BJ (cell line): Measurements from ENCODE around the gene KRTAP9-6. TPM values are rescaled to one million over a fixed set of nuclear protein-coding genes. Genes with fewer than 3 reads are reported as not detected.

Source experiments
- CTCF ChIA-PET: fragments of 350-600 bp; formaldehyde crosslinking; extraction: SDS; loops from one replicate; lab custom pipeline; 2021; ENCODE audit warnings: antibody characterized with exemption, inconsistent platforms; lab: Yijun Ruan, JAX
- POLR2A ChIA-PET: fragments of 300-600 bp; sonication (Branson Sonifier 250); formaldehyde crosslinking; extraction: SDS; loops from one replicate; lab custom pipeline; 2021; ENCODE audit warnings: antibody characterized with exemption; lab: Charles Lee
- DNase-seq: peaks from one replicate; pipeline ENCODE4 v3.0.0-alpha.2; 2011; ENCODE audit warnings: low read depth
- H3K27me3 ChIP-seq: 2 replicates; pipeline ENCODE4 v1.6.0; 2011; ENCODE audit warnings: low read length; ENCODE audit not compliant: control insufficient read depth, insufficient read depth
- H3K36me3 ChIP-seq: 2 replicates; pipeline ENCODE4 v1.5.1; 2011; ENCODE audit warnings: low read length; ENCODE audit not compliant: control insufficient read depth, insufficient read depth
- H3K4me3 ChIP-seq: 2 replicates; pipeline ENCODE4 v1.5.1; 2011; ENCODE audit warnings: low read depth, mild to moderate bottlenecking, control low read depth, low read length
- CTCF ChIP-seq: IDR thresholded peaks from 2 replicates; pipeline ENCODE4 v1.5.1; 2011; ENCODE audit warnings: low read depth, mild to moderate bottlenecking, control low read depth, inconsistent platforms, low read length, moderate library complexity; ENCODE audit not compliant: insufficient read depth
- polyA plus RNA-seq: library from polyadenylated mRNA; depleted of rRNA; stranded (reverse); fragments of >200 nt; gene quantifications from 2 replicates; pipeline ENCODE4 v1.2.3, GENCODE V29; 2011; rRNA removed
- small RNA-seq: library from RNA; depleted of rRNA; stranded (forward); fragments of <200 nt; gene quantifications from one replicate; pipeline ENCODE3, GENCODE V24; 2012; ENCODE audit warnings: low replicate concordance, low read depth; ENCODE audit not compliant: insufficient read length

KRTAP9-6 gene
- polyA plus RNA-seq, 1 experiment, result not detected

DNA sequence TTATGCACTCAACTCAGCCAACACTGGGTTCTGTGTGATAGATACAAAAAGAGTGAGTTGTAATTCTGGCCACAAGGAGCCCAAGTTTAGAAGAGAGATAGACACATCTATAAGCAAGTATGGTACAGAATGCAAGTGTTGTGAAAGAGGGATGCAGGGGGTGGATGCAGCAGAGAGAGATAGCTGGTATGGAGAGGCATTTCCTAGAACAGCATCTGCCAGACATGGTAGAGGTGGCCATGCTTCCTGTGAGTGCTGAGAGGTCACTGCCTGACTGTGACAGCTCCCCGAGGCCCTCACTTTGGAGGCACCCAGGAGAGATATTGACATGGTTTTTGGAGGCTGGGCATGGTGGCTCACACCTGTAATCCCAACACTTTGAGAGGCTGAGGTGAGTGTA lies 45.9 kb downstream of the KRTAP9-6 start:
- ChIA-PET CTCF (interaction anchor here (0.9 kb wide), 1 partner anchor 11 kb away, joined by 3 read pairs; no protein-coding TSS in a partner anchor), POLR2A (no interaction called here)
- no peak for TF ChIP-seq CTCF
- Histone ChIP-seq H3K4me3 (no peak overlapping the region), H3K36me3 (no peaks in the 10 kb centered on the region), H3K27me3 (no peaks in the 10 kb centered on the region)
- DNase-seq, result no peak

DNA sequence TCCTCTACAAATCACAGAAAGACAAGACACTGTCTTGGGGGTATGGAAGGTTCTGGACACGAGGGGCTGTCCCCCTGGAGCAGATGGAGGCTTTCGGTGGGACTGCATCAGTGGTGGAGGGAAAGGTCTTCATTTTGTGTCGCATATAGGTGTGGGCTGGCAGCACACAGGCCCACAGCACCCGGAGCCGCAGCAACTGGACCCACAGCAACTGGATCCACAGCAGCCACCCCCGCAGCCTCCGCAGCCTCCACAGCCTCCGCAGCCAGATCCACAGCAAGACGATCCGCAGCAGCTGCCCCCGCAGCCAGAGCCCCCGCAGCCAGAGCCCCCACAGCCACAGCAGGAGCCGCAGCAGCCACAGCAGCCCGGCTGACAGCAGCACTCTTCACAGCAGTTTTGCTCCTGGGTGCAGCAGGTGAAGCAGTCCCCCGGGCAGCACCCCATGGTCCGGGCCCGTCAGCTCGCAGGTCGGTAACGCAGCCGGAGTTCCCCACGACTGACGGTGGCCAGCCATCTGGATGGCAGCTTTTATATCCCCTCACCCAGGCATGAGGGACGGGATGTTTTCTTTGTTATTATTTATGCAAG lies 50.1 kb downstream of the KRTAP9-6 start, which contains the start of gene KRTAP17-1:
TSS of gene KRTAP17-1 (minus strand) at position 507 of the 591 bp plus-strand sequence. CDS start at position 447, 60 bp downstream.
- no peaks in the 10 kb centered on the region for H3K27me3 ChIP-seq
- TF ChIP-seq CTCF, result no peak
- H3K4me3 ChIP-seq, result no peak within 1 kb of the TSS
- CTCF ChIA-PET, result interaction anchor here (1.0 to 2.4 kb wide), 3 partner anchors 9 to 352 kb away, joined by 3 to 9 read pairs (median 4); no protein-coding TSS in a partner anchor
- H3K36me3 ChIP-seq, result no peaks in the 10 kb centered on the region
- POLR2A ChIA-PET, result interaction anchor here (0.6 kb wide), 1 partner anchor 406 kb away, joined by 3 read pairs; no protein-coding TSS in a partner anchor
- no peak for DNase-seq

Small RNA genes lying within 50 kb of the gene (small RNA-seq; reads per million reads assigned to genes)
- gene KRTAP9-10P, result not detected

Other genes starting within 250 kb of the KRTAP9-6 start
- 62.3 and 65.1 TPM in 2 replicates for gene KRTAP1-5, start 238.2 kb upstream of the KRTAP9-6 start, polyA plus RNA-seq
- gene KRTAP1-4, start 235.2 kb upstream of the KRTAP9-6 start, polyA plus RNA-seq, result not detected in 2 replicates
- gene KRTAP1-3, start 230.5 kb upstream of the KRTAP9-6 start, polyA plus RNA-seq, result not detected in 2 replicates
- gene KRTAP1-1, start 223.9 kb upstream of the KRTAP9-6 start, polyA plus RNA-seq, result 0.32 TPM in 1 of 2 replicates, not detected in the other
- not detected in 2 replicates for gene KRTAP2-1, start 218.1 kb upstream of the KRTAP9-6 start, polyA plus RNA-seq
- 0.16 TPM in 1 of 2 replicates, not detected in the other for gene KRTAP2-2, start 210.1 kb upstream of the KRTAP9-6 start, polyA plus RNA-seq
- gene KRTAP2-3, start 205.3 kb upstream of the KRTAP9-6 start, polyA plus RNA-seq, result 1.3 and 1.4 TPM in 2 replicates
- not detected in 2 replicates for gene KRTAP2-4, start 199.5 kb upstream of the KRTAP9-6 start, polyA plus RNA-seq
- not detected in 2 replicates for gene KRTAP4-7, start 181.2 kb upstream of the KRTAP9-6 start, polyA plus RNA-seq
- not detected in 2 replicates for gene KRTAP4-8, start 167.2 kb upstream of the KRTAP9-6 start, polyA plus RNA-seq
- gene KRTAP4-16, start 163.2 kb upstream of the KRTAP9-6 start, polyA plus RNA-seq, result not detected in 2 replicates
- gene KRTAP4-9, start 160.0 kb upstream of the KRTAP9-6 start, polyA plus RNA-seq, result not detected in 2 replicates
- gene KRTAP4-11, start 147.0 kb upstream of the KRTAP9-6 start, polyA plus RNA-seq, result not detected in 2 replicates
- gene KRTAP4-12, start 141.2 kb upstream of the KRTAP9-6 start, polyA plus RNA-seq, result 0.11 TPM in 1 of 2 replicates, not detected in the other
- gene KRTAP4-6, start 124.8 kb upstream of the KRTAP9-6 start, polyA plus RNA-seq, result not detected in 2 replicates
- not detected in 2 replicates for gene KRTAP4-5, start 115.6 kb upstream of the KRTAP9-6 start, polyA plus RNA-seq
- not detected in 2 replicates for gene KRTAP4-4, start 104.6 kb upstream of the KRTAP9-6 start, polyA plus RNA-seq
- gene KRTAP4-3, start 97.2 kb upstream of the KRTAP9-6 start, polyA plus RNA-seq, result not detected in 2 replicates
- not detected in 2 replicates for gene KRTAP4-2, start 87.2 kb upstream of the KRTAP9-6 start, polyA plus RNA-seq
- 0.12 TPM in 1 of 2 replicates, not detected in the other for gene KRTAP4-1, start 80.5 kb upstream of the KRTAP9-6 start, polyA plus RNA-seq
- not detected in 2 replicates for gene KRTAP9-1, start 75.5 kb upstream of the KRTAP9-6 start, polyA plus RNA-seq
- gene KRTAP9-2, start 38.7 kb upstream of the KRTAP9-6 start, polyA plus RNA-seq, result not detected in 2 replicates
- gene KRTAP9-3, start 32.9 kb upstream of the KRTAP9-6 start, polyA plus RNA-seq, result not detected in 2 replicates
- gene KRTAP9-8, start 27.4 kb upstream of the KRTAP9-6 start, polyA plus RNA-seq, result not detected in 2 replicates
- gene KRTAP9-4, start 15.7 kb upstream of the KRTAP9-6 start, polyA plus RNA-seq, result not detected in 2 replicates
- not detected in 2 replicates for gene KRTAP9-9, start 10.0 kb upstream of the KRTAP9-6 start, polyA plus RNA-seq
- not detected in 2 replicates for gene KRTAP9-7, start 10.3 kb downstream of the KRTAP9-6 start, polyA plus RNA-seq
- gene KRTAP29-1, start 37.5 kb downstream of the KRTAP9-6 start, polyA plus RNA-seq, result not detected in 2 replicates
- not detected in 2 replicates for gene KRTAP16-1, start 43.9 kb downstream of the KRTAP9-6 start, polyA plus RNA-seq
- gene KRTAP17-1, start 50.3 kb downstream of the KRTAP9-6 start, polyA plus RNA-seq, result not detected in 2 replicates
- not detected in 2 replicates for gene KRT33A, start 85.5 kb downstream of the KRTAP9-6 start, polyA plus RNA-seq
- gene KRT33B, start 104.4 kb downstream of the KRTAP9-6 start, polyA plus RNA-seq, result 1.2 and 1.8 TPM in 2 replicates
- 151 and 156 TPM in 2 replicates for gene KRT34, start 116.9 kb downstream of the KRTAP9-6 start, polyA plus RNA-seq
- gene KRT31, start 132.2 kb downstream of the KRTAP9-6 start, polyA plus RNA-seq, result 0.11 TPM in 1 of 2 replicates, not detected in the other
- gene KRT37, start 159.2 kb downstream of the KRTAP9-6 start, polyA plus RNA-seq, result not detected in 2 replicates
- 0.72 and 0.98 TPM in 2 replicates for gene KRT38, start 175.6 kb downstream of the KRTAP9-6 start, polyA plus RNA-seq
- gene KRT32, start 202.0 kb downstream of the KRTAP9-6 start, polyA plus RNA-seq, result 0.38 and 0.40 TPM in 2 replicates
- gene KRT35, start 215.8 kb downstream of the KRTAP9-6 start, polyA plus RNA-seq, result not detected in 2 replicates
- 0.04 TPM in 2 replicates for gene KRT36, start 224.5 kb downstream of the KRTAP9-6 start, polyA plus RNA-seq
- 0.17 and 0.27 TPM in 2 replicates for gene KRT13, start 240.2 kb downstream of the KRTAP9-6 start, polyA plus RNA-seq